HG03045 (cell line): ENCODE data around the gene WDR59.
A peak's percentile ranks its signal among the peaks of the same experiment; 100 is the strongest.
"Not testable (repeated sequence)": the region's sequence is repeated elsewhere in the genome, so short reads cannot be mapped to it uniquely, and the experiment has no call there.

Experiments used
- ATAC-seq: cut with Tn5 transposase; IDR thresholded peaks from one replicate; pipeline ENCODE4 v1.9.1; 2021; ENCODE audit warnings: mild to moderate bottlenecking, moderate library complexity; ENCODE audit not compliant: unreplicated experiment

Gene WDR59

DNA sequence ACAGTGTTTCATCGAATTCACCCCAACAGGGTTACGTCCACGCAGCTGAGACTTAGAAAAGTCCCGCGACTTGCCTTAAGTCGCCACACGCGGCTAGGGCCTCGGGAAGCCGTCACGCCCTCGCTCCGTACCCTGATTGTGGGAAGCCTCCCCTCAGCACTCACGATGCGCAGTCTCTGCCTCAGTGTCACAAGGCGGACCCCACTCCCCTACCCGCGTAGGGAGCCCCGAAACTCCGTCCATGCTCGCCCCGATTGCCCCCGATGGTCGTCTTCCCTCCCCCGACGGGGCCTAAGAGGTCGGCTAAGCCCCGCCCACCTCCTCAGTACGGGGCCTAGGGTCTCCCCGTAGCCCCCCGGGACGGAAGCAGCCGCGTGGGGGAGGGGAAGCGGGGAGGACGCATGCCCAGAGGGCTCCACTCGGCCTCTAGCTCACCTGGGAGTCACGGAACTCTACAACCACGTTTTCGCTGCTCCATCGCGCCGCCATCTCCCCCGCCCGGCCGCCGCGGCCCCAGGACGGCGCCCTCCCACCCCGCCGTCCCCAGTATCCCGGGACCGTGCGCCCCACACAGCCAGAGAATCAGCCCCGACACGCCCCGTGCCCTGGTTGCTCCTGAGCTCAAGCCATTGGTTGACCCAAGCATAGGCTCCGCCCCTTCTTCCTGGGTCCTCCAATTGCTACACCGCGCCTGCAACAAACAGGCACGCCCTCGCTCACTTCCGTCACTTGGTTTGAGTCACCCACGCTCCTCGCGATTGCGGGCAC lies at the start of gene WDR59:
Gene WDR59, minus strand, starts transcription at position 595 of the 768 bp plus-strand sequence. Its CDS starts 106 bp downstream, at position 489.
- ATAC-seq, result peak; percentile 99

DNA sequence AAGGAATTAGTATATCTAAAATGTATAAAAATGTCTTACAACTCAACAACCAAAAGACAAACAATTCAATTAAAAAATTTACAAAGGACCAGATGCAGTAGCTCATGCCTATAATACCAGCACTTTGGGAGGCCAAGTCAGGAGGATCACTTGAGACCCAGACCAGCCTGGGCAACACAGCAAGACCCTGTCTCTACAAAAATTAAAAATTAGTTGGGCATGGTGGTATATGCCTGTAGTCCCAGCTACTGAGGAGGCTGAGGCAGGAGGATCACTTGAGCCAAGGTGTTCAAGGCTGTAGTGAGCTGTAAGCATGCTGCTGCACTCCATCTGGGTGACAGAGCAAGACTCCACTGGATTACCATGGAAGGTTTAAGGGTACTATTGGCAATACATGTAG lies 47.7 kb upstream of the WDR59 start:
- ATAC-seq, result no peak

GRCh38 chr16:75029854-75030253 lies 44.9 kb upstream of the WDR59 start:
- ATAC-seq, result no peak

DNA sequence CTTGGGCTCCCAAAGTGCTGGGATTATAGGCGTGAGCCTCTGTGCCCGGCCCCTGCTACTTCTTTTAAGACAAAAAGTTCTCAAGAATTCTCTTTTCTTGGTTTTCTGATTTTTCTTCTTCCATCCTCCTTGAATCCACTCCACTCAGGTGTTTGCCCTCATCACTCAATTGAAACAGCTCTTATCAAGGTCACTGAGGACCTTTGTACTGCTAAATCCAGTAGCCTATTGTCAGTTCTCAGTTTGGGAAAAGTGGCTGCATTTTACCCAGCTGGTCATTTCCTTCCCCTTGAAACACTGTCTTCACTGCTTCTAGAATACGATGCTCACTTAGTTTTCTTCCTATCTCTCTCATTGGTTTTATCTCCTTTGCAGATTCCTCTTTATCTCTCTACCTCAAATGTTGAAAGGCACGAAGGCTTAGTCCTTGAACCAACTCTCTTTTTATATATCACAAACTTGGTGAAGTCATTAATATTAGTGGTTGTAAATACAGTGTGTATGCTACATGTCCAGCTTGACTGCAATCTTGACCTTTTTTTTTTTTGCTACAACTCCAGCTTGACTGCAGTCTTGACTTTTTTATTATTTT lies 43.7 kb upstream of the WDR59 start:
- ATAC-seq, result no peak

DNA sequence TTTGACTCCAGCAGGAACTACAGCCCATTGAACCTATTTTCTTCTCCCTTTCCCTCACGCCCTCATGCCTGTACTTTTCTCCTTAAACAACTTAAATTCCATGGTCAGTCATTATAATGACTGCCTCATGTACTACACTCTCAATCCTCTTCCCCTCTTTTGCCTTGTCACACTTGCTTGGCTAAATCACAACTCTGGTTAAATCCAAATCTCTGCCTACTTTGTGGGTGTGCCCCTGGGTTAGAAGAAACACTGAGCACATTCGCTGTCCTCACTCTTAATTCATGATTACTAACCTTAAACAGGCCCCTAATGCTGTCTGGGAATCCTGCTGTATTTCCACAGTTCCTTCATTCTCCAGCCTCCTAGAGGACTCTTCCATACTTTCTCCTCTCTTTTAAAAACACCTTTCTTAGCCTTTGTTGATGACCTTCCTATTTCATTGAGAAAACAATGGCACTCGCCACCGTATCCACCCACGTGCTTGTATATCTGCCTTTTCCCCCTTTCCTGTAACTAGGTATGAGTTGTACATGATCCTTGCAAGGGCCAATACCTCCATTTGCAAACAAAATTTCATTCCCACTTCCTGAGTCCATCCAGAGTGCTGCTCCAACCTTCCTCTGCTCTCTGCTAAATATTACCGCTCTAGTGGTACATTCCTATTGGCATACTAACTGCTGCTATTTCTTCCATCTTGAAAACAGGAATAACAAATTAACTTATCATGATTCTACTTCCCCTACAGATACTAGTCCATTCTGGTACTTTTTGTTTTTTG lies 42.8 kb upstream of the WDR59 start:
- ATAC-seq, result no peak

- ATAC-seq, result no peak
Observed at GRCh38 chr16:75026892-75027391, 42.0 kb upstream of the WDR59 start.

DNA sequence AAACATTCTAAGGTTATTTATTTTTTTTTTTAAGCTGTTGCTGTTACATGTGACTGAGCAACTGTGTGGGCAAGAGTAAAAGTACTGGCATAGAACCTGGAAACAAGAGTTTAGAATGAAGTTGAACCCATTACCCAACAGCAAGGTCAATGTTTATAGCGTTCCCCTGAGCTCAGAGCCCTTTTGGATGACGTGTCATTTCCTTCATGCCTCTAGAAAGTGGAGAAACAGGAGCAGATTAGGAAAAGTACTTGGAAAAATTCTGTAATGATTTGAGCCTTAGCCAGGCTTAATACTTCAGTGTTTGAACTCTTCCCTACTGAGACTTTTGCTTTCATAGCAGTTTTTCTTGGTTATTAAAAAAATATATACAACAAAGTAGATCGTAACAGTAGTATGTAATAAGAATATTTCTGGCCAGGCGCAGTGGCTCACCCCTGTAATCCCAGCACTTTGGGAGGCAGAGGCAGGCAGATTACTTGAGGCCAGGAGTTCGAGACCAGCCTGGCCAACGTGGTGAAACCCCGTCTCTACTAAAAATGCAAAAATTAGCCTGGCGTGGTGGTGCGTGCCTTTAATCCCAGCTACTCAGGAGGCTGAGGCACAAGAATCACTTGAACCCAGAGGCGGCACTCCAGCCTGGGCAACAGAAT lies 41.4 kb upstream of the WDR59 start:
- ATAC-seq, result not testable (repeated sequence)

- no peak for ATAC-seq
Observed at GRCh38 chr16:75025761-75026160, 40.8 kb upstream of the WDR59 start.

GRCh38 chr16:75024594-75024993 lies 39.7 kb upstream of the WDR59 start:
- no peak for ATAC-seq

- no peak for ATAC-seq
Observed at GRCh38 chr16:75024182-75024581, 39.3 kb upstream of the WDR59 start.

DNA sequence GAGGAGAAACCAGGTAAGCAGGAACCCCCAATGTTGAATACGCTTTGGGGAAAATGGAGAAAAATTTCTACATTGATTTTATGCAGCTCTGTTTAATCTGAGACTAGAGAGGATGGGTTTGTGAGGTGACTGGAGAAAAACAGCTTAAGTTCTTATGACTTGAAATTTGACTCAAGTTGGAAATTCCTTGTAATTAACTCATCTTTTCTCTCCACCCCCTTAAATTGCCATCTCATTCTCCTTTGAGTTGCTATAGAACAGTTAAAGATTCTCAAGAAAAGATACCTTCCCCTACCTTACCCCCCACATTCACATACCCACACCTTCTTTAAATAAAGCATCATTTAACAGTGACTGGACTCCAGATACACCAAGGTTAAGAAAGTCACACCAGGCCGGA lies 38.1 kb upstream of the WDR59 start:
- no peak for ATAC-seq

- ATAC-seq, result no peak
Observed at GRCh38 chr16:75022567-75022966, 37.6 kb upstream of the WDR59 start.

DNA sequence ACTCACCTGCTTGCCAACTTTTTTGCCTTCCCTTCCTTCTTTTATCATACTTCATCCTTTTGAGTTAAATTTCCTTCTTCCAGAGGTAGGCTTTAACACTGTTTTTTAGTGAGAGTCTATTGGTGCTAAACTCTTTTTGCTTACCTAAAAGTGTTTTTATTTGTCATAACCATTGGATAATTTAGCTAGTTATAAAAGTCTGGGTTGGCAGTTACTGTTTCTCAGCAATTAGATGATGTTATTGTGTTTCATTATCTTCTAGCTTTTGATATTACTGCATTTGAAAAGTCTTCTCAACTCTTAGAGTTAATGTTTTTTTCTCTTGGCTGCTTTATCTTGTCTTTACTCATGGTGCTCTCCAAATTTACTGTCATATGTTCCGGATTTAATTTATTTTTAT lies 36.5 kb upstream of the WDR59 start:
- no peak for ATAC-seq

DNA sequence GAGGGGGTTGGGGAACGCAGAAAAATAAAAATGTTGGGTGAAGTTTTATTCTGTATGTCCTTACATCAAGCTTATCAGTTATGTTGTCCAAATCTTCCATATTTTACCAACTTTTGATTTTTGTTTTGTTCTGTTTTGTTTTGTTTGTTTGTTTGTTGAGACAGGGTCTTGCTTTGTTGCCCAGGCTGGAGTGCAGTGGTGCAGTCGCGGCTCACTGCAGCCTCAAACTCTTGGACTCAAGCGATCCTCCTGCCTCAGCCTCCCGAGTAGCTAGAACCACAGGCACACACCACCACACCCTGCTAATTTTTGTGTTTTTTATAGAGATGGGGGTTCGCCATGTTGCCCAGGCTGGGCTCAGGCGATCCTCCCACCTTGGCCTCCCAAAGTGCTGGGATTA lies 34.7 kb upstream of the WDR59 start:
- no peak for ATAC-seq

GRCh38 chr16:75019007-75019406 lies 34.1 kb upstream of the WDR59 start:
- no peak for ATAC-seq

GRCh38 chr16:75017670-75018525 lies 33.0 kb upstream of the WDR59 start:
- ATAC-seq, result no peak

DNA sequence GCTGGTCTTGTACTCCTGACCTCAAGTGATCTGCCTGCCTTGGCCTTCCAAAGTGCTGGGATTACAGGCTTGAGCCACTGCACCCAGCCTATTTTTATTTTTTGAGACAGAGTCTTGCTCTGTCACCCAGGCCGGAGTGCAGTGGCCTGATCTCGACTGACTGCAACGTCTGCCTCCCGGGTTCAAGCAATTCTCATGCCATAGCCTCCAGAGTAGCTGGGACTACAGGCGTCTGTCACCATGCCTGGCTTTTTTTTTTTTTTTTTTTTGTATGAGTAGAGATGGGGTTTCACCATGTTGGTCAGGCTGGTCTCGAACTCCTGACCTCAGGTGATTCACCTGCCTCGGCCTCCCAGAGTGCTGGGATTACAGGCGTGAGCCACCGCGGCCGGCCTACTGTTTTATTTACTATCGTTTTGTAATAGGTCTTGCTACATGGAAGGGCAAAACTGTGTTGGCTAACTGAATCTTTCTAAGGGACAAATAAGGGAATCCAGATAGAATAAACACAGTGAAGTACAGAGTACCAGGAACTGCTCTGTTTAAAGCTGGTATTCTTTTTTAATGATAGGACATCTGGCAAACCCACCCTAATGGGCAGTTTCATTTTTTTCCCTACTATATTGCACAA lies 31.6 kb upstream of the WDR59 start:
- not testable (repeated sequence) for ATAC-seq

DNA sequence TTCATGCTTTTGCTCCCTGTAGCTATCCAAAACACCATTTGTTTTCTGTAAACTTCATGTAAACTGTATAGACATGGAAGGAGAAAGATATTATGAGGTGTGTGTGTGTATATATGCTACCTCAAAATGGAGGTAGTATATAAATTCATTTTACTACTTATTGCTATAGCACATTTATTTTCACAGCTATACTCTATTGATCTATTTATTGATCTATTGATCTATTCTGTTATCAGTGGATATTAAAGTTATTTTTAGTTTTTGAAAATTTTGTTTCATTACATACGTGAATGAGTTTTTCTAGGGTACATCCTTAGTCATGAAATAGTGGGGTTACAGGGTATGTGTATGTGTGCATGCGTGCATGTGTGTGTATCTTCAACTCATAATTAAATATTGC lies 29.4 kb upstream of the WDR59 start:
- no peak for ATAC-seq

- not testable (repeated sequence) for ATAC-seq
Observed at GRCh38 chr16:75013123-75013522, 28.2 kb upstream of the WDR59 start.
